Hematopoietic multipotent progenitor cell (in vitro differentiated cells): ENCODE data around the gene GAP43. TPM values are rescaled to one million over a fixed set of nuclear protein-coding genes. Genes with fewer than 3 reads are reported as not detected.
"Not testable (repeated sequence)": the region's sequence is repeated elsewhere in the genome, so short reads cannot be mapped to it uniquely, and the experiment has no call there.

Source experiments
- DNase-seq, 3 donors: peaks; one replicate each; pipeline ENCODE4 v3.0.0-alpha.2; 2011 to 2015; ENCODE audit warnings: low read depth in 2 of 3, low spot score in 2 of 3
- total RNA-seq: library from RNA; depleted of rRNA; stranded (reverse); fragments of >200 nt; gene quantifications from one replicate; pipeline ENCODE4 v1.2.3, GENCODE V29; 2012

GAP43 gene
- total RNA-seq, 1 donor: not detected

DNA sequence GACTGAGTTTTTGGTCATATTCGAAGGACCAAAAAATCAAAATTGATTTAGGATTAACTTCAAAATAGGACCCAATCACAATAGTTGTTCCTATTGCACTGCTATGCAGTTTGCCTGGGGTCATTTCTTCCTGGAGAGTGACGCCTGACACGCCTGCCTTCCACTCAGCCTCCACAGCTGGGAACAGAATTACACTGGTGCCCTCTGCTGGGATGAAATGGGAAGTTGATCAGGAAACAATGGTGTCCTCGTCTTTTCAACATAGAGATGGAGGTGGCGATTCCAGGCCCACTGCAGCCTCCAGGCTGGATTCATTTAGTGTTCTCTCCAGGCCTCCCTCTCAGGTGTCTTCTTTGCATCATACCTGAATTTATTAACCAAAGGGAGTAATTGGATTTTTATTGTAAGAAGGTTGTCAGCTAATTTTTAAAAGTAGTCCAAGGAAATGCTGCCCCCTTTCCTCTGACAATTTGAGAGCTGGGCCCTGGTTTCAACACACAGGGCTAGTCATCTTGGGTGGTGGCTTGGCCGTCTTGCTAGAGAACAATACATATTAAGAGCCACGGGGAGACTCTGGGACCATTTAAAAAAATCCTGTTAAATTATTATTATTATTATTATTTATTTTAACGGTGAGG, 69.7 kb downstream of the GAP43 start:
- peak; percentile 21 to 81 (median 61) for DNase-seq

GRCh38 chr3:115693868-115694267, 70.6 kb downstream of the GAP43 start:
- no peak for DNase-seq

DNA sequence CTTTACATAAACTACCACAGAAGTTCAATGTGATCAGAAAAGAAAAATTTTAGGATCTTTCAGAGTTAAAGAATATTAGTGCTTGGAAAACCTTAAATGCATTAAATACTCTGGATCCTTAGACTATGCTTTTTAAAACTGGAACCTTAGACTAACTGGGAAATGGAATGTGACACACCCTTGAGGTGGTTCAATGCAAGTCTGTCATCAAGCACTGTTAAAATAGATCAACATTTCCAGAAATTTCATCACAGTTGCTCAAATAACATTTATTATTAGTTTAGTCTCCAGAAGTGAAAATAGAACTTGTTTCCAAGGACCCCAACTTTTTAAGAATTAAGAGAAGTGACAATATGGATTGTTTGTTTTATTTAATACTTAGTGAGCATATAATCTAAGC, 71.8 kb downstream of the GAP43 start:
- DNase-seq: no peak

DNA sequence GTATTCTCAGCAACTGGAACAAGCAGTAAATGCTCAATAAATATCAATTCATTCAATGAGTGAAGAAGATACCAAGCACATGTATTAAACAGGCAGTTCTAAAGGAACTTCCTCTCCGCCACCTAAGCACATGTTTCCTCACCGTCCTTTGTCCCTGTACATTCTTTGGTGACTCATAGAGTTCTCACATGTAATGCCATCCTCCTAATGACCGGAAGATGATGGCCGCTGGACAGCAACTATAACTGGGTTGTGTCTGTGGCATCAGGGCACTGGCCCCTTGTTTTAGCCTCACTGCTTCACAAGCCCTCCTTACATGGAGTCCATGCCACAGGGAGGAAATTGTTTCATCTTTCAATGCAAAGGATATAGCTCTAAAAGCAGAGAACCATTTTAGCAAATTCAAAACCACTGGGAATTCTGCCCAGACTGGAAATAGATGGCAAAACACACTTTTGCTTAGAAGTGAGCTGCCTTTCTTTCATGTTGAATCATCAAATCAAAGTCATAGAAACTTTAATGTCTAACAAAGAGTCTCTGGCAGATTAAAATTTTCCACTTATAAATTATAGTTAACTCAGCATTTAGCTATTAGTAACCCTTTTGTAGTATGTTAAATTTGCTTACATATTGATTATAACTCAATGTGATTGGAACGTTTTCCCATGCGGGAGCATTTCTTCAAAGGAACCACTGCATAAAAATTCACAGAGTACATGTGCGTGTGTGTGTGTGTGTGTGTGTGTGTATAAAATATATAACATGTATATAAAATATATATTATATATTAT, 74.1 kb downstream of the GAP43 start:
- no peak for DNase-seq

- DNase-seq: no peak
Observed at GRCh38 chr3:115698851-115699591, 75.7 kb downstream of the GAP43 start.

GRCh38 chr3:115699706-115700105, 76.4 kb downstream of the GAP43 start:
- DNase-seq: no peak

GRCh38 chr3:115702598-115702997, 79.3 kb downstream of the GAP43 start:
- no peak for DNase-seq

GRCh38 chr3:115704661-115705338, 81.5 kb downstream of the GAP43 start:
- DNase-seq: no peak

GRCh38 chr3:115706311-115706829, 83.1 kb downstream of the GAP43 start:
- no peak for DNase-seq

- DNase-seq: no peak
Observed at GRCh38 chr3:115708540-115708939, 85.2 kb downstream of the GAP43 start.

DNA sequence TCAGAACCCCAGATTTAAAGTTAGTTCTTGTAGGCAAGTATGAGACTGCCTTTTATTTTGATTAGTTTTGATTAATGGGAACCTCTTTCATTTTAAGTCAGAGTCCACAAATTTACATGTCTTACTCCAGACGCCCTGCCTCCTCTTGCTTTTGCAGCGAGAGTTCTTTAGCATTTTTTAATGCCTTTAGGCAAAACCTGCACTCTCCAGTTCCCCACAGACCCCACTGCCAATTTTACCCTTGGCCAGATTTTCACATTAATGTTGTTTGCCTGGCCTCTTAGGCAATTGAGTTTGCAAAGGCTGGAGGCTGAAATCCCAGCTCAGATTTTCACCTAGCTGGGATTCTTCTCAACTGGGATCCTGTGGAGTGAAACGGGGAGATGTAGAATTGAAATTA, 85.8 kb downstream of the GAP43 start:
- no peak for DNase-seq

- DNase-seq: no peak
Observed at GRCh38 chr3:115709931-115710330, 86.6 kb downstream of the GAP43 start.

- DNase-seq: no peak
Observed at GRCh38 chr3:115710799-115711198, 87.5 kb downstream of the GAP43 start.

DNA sequence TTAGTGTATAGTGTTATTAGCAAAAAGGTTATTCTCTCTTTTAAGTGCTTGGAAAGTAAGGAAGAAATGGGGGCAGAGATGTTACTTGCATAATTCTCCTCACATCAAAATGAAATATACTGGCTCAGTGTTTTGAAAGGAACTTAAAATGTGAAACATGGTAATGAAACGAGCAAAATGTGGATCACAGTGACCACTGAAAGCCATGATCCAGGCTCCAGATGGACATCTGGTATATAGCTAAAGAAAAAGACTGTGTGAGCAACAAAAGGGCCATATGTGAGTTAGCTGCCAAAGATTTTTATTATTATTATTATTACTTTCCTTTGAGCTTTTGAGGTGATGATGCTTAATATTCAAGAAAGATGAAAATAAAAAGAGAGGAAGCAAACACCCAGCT, 89.6 kb downstream of the GAP43 start:
- DNase-seq: no peak

DNA sequence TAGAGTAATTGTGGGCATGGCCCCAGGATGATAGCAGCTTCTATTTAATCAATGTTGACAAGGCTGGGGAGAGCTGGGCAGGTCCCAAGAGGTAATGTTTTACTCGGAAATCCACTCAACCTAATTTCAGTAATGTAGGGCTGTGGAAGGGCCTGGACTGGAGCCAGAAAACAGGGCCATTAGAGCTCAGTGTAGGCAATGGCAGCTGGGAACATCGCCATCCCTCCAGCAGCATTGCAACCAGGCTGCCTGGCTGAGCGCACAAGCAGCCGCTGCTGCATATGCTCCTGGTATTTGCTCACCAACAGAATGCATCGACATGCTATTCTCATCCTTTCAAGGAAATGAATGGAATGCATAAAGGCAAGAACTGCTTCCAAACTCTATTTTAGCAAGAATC, 90.0 kb downstream of the GAP43 start:
- DNase-seq: no peak

DNA sequence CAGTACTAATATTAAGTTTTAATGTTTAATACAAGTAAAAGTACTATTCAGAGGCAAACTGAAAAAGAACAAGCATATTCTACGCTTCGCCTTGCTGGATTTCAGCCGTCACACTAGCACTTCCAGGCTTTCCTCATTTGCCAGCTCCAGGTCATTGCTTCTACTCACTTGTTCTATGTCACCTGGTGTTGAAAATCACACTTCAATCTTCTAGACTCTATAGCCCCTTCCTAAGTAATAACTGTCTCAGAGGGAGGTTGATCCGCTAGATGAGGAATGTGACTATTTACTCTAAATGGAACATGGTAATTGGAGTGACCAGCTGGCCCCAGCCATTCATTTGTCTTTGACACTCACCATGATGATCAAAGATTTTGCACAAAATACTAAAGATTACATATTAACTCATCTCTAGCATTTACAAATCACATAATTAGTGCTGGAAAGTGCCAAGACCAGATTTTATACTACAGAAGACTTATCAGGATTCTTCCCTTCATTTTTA, 92.0 kb downstream of the GAP43 start:
- DNase-seq: no peak

DNA sequence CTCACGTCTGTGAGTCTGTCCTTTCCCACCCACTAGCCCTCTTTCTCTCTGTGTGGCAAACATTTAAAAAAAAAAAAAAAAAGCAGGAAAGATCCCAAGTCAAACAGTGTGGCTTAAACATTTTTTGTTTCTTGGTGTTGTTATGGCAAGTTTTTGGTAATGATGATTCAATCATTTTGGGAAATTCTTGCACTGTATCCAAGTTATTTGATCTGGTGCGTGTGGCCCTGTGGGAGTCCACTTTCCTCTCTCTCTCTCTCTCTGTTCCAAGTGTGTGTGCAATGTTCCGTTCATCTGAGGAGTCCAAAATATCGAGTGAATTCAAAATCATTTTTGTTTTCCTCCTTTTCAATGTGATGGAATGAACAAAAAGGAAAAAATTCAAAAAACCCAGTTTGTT, 97.7 kb downstream of the GAP43 start:
- DNase-seq: no peak

- DNase-seq: no peak
Observed at GRCh38 chr3:115725800-115726199, 102.5 kb downstream of the GAP43 start.

- no peak for DNase-seq
Observed at GRCh38 chr3:115727135-115727534, 103.8 kb downstream of the GAP43 start.

DNA sequence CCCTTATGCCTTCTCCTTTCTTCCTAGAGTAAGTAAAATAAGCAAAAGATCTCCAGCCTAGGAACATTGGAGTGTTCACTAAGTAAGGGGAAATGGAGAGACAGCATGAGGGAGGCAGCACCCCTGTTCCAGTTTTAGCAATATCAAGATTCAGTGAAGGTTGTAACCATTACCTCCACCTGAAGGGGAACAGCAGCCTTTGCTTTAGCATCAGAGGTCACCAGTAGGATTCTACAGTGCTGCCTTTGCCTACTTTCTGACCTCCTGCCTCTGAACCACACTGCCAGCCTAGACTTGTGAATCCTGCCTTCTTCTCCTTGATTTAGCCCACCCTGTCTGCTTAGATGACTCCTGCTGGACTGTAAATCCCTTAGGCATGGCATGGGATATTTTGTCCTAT, 104.7 kb downstream of the GAP43 start:
- no peak for DNase-seq

DNA sequence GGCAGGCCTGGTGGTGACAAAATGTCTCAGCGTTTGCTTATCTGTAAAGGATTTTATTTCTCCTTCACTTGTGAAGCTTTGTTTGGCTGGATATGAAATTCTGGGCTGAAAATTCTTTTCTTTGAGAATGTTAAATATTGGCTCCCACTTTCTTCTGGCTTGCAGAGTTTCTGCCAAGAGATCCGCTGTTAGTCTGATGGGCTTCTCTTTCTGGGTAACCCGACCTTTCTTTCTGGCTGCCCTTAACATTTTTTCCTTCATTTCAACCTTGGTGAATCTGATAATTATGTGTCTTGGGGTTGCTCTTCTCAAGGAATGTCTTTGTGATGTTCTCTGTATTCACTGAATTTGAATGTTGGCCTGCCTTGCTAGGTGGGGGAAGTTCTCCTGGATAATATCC, 113.0 kb downstream of the GAP43 start:
- not testable (repeated sequence) for DNase-seq
